Right lobe of liver (tissue), 6 donors: Measurements from ENCODE around the gene REV3L. TPM values are rescaled to one million over a fixed set of nuclear protein-coding genes. Genes with fewer than 3 reads are reported as not detected.

Experiments used
- ATAC-seq, 4 donors: fragments of 200-7000 bp; cut with Tn5 transposase; one replicate each; pipeline ENCODE4 v1.9.1; 2020; ENCODE audit warnings: mild to moderate bottlenecking in 4 of 4, moderate library complexity in 4 of 4
- DNase-seq, 3 donors: peaks; one replicate each; pipeline ENCODE4 v3.0.0-alpha.2; 2020
- H3K27ac ChIP-seq, 3 donors: fragments of 200-600 bp; one replicate each; pipeline ENCODE4 v1.8.0; 2022
- H3K27me3 ChIP-seq, 2 donors: fragments of 200-600 bp; one replicate each; pipeline ENCODE4 v1.8.0; 2022
- H3K36me3 ChIP-seq, 4 donors: fragments of 200-600 bp; sonication (generic) in 1 of 4; one replicate each; pipeline versions ENCODE4 v1.5.1 to v1.8.0; 2017 to 2022; ENCODE audit warnings: control low read depth in 1 of 4
- H3K4me1 ChIP-seq, 4 donors: fragments of 200-600 bp; sonication (generic) in 1 of 4; one replicate each; pipeline versions ENCODE4 v1.5.1 to v1.8.0; 2017 to 2022; ENCODE audit warnings: control low read depth in 1 of 4
- H3K4me3 ChIP-seq, 3 donors: fragments of 200-600 bp; one replicate each; pipeline ENCODE4 v1.8.0; 2022
- H3K9me3 ChIP-seq, 4 donors: fragments of 200-600 bp; sonication (generic) in 1 of 4; one replicate each; pipeline versions ENCODE4 v1.5.1 to v1.8.0; 2017 to 2022; ENCODE audit warnings: control low read depth in 1 of 4
- POLR2A ChIP-seq: fragments of 450-650 bp; IDR thresholded peaks from one replicate; pipeline ENCODE4 v1.6.1; 2017; ENCODE audit warnings: antibody characterized with exemption, mild to moderate bottlenecking
- WGBS: methylation state at CpG from one replicate; pipeline ENCODE4 v1.1.6; 2018; ENCODE audit warnings: low coverage, low lambda C conversion rate; ENCODE audit not compliant: insufficient coverage; ENCODE audit errors: missing lambda C conversion rate; 5-methylcytosine and 5-hydroxymethylcytosine counted together
- intact Hi-C, 2 donors: fragments of 100-400 bp; cut with DNase I; formaldehyde crosslinking; loops; one replicate each; pipeline versions ENCODE4 v1.11.2 to v1.14.1; 2022
- total RNA-seq, 6 experiments: library from RNA; depleted of rRNA in 2 of 6; stranded (reverse); fragments of >200 nt in 2 of 6; fragmentation: NEBNext Ultra II Directional in 3 of 6; extraction: Animal tissue kit (Norgen Biotek cat#: 25700) in 3 of 6; gene quantifications; one replicate each; pipeline versions ENCODE4 v1.1.0 to v1.2.4, GENCODE V29; 2016 to 2023
- TF ChIP-seq, protein P1 (sequence below), 4 donors: fragments of 200-600 bp in 3 of 4; fragments of 450-650 bp in 1 of 4; IDR thresholded peaks; one replicate each; pipeline versions ENCODE4 v1.5.1 to v1.8.0; 2016 to 2022; ENCODE audit warnings: antibody characterized with exemption in 4 of 4, mild to moderate bottlenecking in 2 of 4
- donor health status: DM: no; HTN: yes; CAD: no.
- donor health status: DM: no; HTN: no; CAD: no.
- donor health status: DM: no; HTN: no; CAD: no.
- donor health status: DM: no; HTN: yes; CAD: no.
- donor health status: DM: no; HTN: yes; CAD: no.

Gene REV3L
- total RNA-seq, 6 experiments from 2014 or later, result 9.3 to 21.4 (median 12.5) TPM

DNA sequence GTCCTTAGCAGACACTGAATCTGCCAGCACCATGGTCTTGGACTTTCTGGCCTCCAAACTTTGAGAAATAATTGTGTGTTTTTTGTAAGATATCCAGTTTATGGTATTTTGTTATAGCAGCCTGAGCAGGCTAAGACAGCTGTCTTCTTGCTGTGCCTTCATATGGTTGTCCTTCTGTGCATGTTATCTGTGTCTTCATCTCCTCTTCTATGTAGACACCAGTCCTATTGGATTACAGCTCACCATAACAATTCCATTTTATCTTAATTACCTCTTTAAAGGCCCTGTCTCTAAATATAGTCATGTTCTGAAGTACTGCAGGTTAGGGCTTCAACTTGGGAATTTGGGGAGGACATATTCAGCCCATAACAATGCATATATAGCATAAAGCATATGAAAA lies 44.3 kb upstream of the REV3L start:
- intact Hi-C loops, result no loop called here
- Histone ChIP-seq H3K4me3 (no peak overlapping the region), H3K9me3 (no peaks in the 10 kb centered on the region), H3K27me3 (no peaks in the 10 kb centered on the region), H3K4me1 (no peaks in the 10 kb centered on the region), H3K36me3 (no peaks in the 10 kb centered on the region), H3K27ac (no peak overlapping the region)
- DNase-seq, result no peak
- no peak for TF ChIP-seq POLR2A
- TF ChIP-seq, protein P1, sequence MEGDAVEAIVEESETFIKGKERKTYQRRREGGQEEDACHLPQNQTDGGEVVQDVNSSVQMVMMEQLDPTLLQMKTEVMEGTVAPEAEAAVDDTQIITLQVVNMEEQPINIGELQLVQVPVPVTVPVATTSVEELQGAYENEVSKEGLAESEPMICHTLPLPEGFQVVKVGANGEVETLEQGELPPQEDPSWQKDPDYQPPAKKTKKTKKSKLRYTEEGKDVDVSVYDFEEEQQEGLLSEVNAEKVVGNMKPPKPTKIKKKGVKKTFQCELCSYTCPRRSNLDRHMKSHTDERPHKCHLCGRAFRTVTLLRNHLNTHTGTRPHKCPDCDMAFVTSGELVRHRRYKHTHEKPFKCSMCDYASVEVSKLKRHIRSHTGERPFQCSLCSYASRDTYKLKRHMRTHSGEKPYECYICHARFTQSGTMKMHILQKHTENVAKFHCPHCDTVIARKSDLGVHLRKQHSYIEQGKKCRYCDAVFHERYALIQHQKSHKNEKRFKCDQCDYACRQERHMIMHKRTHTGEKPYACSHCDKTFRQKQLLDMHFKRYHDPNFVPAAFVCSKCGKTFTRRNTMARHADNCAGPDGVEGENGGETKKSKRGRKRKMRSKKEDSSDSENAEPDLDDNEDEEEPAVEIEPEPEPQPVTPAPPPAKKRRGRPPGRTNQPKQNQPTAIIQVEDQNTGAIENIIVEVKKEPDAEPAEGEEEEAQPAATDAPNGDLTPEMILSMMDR (IDR thresholded peaks at IDR 0.05), result no peak
- ATAC-seq, result no peak

DNA sequence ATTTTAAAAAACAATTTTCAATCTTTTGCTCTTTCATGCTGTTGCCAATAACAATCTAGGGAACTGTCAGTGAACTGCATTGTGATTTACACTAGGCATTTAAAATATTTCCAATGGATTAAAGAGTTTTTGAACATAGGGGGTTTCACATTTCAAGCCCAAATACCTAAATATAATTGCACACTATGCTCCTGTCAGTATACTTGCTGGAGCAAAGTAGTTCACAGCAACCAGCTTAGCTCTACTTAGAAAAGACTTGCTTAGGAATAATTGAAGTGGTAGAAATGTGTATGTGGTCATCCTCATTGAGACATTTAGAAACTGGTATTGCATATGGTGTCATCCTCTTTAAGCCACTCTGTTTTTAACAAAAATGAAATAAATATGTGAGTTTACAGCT lies 41.7 kb upstream of the REV3L start:
- no peak overlapping the region for H3K4me3 ChIP-seq
- no peaks in the 10 kb centered on the region for H3K9me3 ChIP-seq
- no peaks in the 10 kb centered on the region for H3K4me1 ChIP-seq
- no peak overlapping the region for H3K27ac ChIP-seq
- ATAC-seq (no peak), DNase-seq (no peak)
- TF ChIP-seq, protein P1 (IDR thresholded peaks at IDR 0.05), result no peak
- TF ChIP-seq POLR2A, result no peak
- intact Hi-C loops, result no loop called here
- no peaks in the 10 kb centered on the region for H3K36me3 ChIP-seq
- H3K27me3 ChIP-seq, result no peaks in the 10 kb centered on the region

DNA sequence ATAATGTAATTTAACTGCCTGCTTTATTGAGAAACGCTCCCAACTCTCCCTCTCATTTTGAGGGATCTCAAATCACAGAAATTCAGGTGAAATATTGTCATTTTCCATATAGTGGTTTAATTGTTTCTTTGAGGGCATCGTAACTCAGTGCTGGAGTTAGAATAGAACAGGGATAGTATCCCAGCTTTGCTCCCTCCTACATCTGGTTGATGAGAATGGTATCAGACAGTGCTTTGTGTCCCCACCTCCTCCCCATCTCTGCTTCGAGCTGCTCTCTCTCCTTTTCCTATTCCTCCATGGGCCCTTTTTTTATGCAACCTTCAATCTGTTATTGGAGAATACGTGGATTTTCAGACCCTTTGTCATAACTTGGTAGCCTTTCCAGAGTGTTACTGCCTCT lies 41.2 kb upstream of the REV3L start:
- ATAC-seq (no peak), DNase-seq (no peak)
- no peak overlapping the region for H3K4me3 ChIP-seq
- TF ChIP-seq, protein P1 (IDR thresholded peaks at IDR 0.05), result no peak
- no peak for TF ChIP-seq POLR2A
- H3K9me3 ChIP-seq, result no peaks in the 10 kb centered on the region
- H3K36me3 ChIP-seq, result no peaks in the 10 kb centered on the region
- WGBS, result 89% methylated on average over 4 of the region's 4 CpGs
- no peak overlapping the region for H3K27ac ChIP-seq
- no peaks in the 10 kb centered on the region for H3K27me3 ChIP-seq
- intact Hi-C loops, result no loop called here
- H3K4me1 ChIP-seq, result no peaks in the 10 kb centered on the region

DNA sequence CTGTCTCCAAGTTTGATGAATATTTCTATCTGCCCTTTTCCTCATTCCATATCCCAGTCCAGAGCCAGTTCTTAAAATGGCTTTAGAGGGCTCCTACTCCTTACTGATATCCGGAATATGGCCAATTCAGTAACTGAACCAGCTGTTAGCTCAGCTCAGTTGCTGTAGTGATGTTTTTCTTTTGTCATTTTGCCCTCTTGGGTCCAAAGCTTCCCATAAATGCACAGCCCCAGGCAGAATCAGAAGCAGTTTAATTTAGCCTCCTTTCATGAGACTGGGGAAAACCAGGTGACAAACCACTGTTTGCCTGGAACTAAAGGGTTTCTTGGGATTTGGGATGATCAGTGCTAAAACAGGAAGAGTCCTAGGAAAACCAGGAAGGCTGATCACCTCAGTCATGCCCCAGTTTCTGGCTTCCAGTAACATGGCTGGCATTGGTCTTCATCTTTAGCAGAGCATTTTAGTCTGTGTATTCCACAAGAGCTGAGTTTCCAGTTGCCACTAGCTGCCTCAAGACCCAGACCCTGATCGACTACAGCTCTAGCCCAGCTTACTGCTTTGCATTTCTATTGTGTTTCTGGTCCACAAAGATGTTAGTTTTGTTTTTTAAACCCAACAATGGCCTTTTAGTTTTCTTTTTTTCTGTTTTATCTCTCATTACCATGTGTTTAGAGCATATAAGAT lies 40.6 kb upstream of the REV3L start:
- Histone ChIP-seq H3K27me3 (no peaks in the 10 kb centered on the region), H3K4me3 (no peak overlapping the region), H3K36me3 (no peaks in the 10 kb centered on the region), H3K4me1 (no peaks in the 10 kb centered on the region), H3K9me3 (no peaks in the 10 kb centered on the region), H3K27ac (no peak overlapping the region)
- ATAC-seq (no peak), DNase-seq (no peak)
- intact Hi-C loops, result no loop called here
- TF ChIP-seq POLR2A, result no peak
- TF ChIP-seq, protein P1 (IDR thresholded peaks at IDR 0.05), result no peak
- 70% methylated on average over 2 of the region's 2 CpGs for WGBS
